Smooth muscle cell of the brain vasculature (primary cell): ENCODE results near the gene ERICH6.
"Not testable (repeated sequence)": the region's sequence is repeated elsewhere in the genome, so short reads cannot be mapped to it uniquely, and the experiment has no call there.

Experiments
- DNase-seq: peaks from one replicate; pipeline ENCODE4 v3.0.0-alpha.2; 2012; ENCODE audit warnings: low read depth, low spot score

ERICH6 gene

GRCh38 chr3:150682279-150682678 lies 21.4 kb downstream of the ERICH6 start:
- no peak for DNase-seq

- DNase-seq, result no peak
Measured at GRCh38 chr3:150681057-150681456, 22.7 kb downstream of the ERICH6 start.

- no peak for DNase-seq
Measured at GRCh38 chr3:150680562-150680961, 23.2 kb downstream of the ERICH6 start.

- DNase-seq, result no peak
Measured at GRCh38 chr3:150675587-150675986, 28.1 kb downstream of the ERICH6 start.

GRCh38 chr3:150673966-150674365 lies 29.8 kb downstream of the ERICH6 start:
- DNase-seq, result no peak

GRCh38 chr3:150666167-150666566 lies 37.6 kb downstream of the ERICH6 start:
- no peak for DNase-seq

GRCh38 chr3:150663461-150663860 lies 40.3 kb downstream of the ERICH6 start:
- DNase-seq, result no peak

- DNase-seq, result no peak
Measured at GRCh38 chr3:150662410-150663200, 41.1 kb downstream of the ERICH6 start.

- no peak for DNase-seq
Measured at GRCh38 chr3:150656316-150656715, 47.4 kb downstream of the ERICH6 start.

GRCh38 chr3:150653110-150653561 lies 50.6 kb downstream of the ERICH6 start:
- no peak for DNase-seq

GRCh38 chr3:150640256-150640655 lies 63.5 kb downstream of the ERICH6 start:
- no peak for DNase-seq

- no peak for DNase-seq
Measured at GRCh38 chr3:150639262-150639661, 64.5 kb downstream of the ERICH6 start.

GRCh38 chr3:150636258-150636657 lies 67.5 kb downstream of the ERICH6 start:
- no peak for DNase-seq

GRCh38 chr3:150635526-150635925 lies 68.2 kb downstream of the ERICH6 start:
- DNase-seq, result no peak

- DNase-seq, result no peak
Measured at GRCh38 chr3:150635076-150635475, 68.6 kb downstream of the ERICH6 start.

GRCh38 chr3:150631515-150632221 lies 72.1 kb downstream of the ERICH6 start:
- no peak for DNase-seq

GRCh38 chr3:150627557-150627956 lies 76.2 kb downstream of the ERICH6 start:
- DNase-seq, result no peak

GRCh38 chr3:150626148-150626930 lies 77.4 kb downstream of the ERICH6 start:
- no peak for DNase-seq

- DNase-seq, result peak; percentile 10
Measured at GRCh38 chr3:150623945-150624344, 79.8 kb downstream of the ERICH6 start.

GRCh38 chr3:150622955-150623354 lies 80.8 kb downstream of the ERICH6 start:
- not testable (repeated sequence) for DNase-seq

- no peak for DNase-seq
Measured at GRCh38 chr3:150620002-150620689, 83.6 kb downstream of the ERICH6 start.
